Endothelial cell of umbilical vein (primary cell): ENCODE results near the gene NOTCH3. TPM values are rescaled to one million over a fixed set of nuclear protein-coding genes. Genes with fewer than 3 reads are reported as not detected.

Source experiments
- BruUV-seq: library from RNA; stranded (reverse); fragments of 400-500 nt; replicated peaks from 2 replicates; lab custom pipeline; 2021; lab: Mats Ljungman, UMichigan
- CTCF ChIA-PET: fragments of 300-600, 350-600 bp; sonication (Branson Sonifier 250); formaldehyde crosslinking; loops from one replicate; lab custom pipeline; 2021; ENCODE audit warnings: antibody characterized with exemption, inconsistent platforms; lab: Charles Lee
- POLR2A ChIA-PET: fragments of 300-600, 350-600 bp; sonication (Branson Sonifier 250); formaldehyde crosslinking; loops from one replicate; lab custom pipeline; 2021; ENCODE audit warnings: antibody characterized with exemption, inconsistent platforms; lab: Charles Lee
- DNase-seq: peaks from one replicate; pipeline ENCODE4 v3.0.0-alpha.2; 2011; ENCODE audit warnings: low read depth, low spot score
- FAIRE-seq: peaks from 2 replicates; lab custom pipeline; 2011; peaks lifted over from hg19 to GRCh38; lab: Jason Lieb, UNC
- H2AFZ ChIP-seq: 2 replicates; pipeline ENCODE4 v1.6.0; 2012; ENCODE audit warnings: low read depth, low read length, control low read depth, inconsistent platforms
- H3K27ac ChIP-seq: 2 replicates; pipeline ENCODE4 v1.5.1; 2011; ENCODE audit warnings: low read depth, mild to moderate bottlenecking, control low read depth, low read length, moderate library complexity; ENCODE audit not compliant: insufficient read depth
- H3K27me3 ChIP-seq, 2 experiments: 2 replicates each; pipeline versions ENCODE4 v1.6.0 to v1.6.1; 2011; ENCODE audit warnings: low read length in 2 of 2, mixed read lengths in 1 of 2; ENCODE audit not compliant: control insufficient read depth in 2 of 2, insufficient read depth in 2 of 2
- H3K36me3 ChIP-seq, 2 experiments: 2 replicates in 1 of 2; 3 replicates in 1 of 2; pipeline ENCODE4 v1.5.1; 2011; ENCODE audit warnings: low read length in 2 of 2, mild to moderate bottlenecking in 1 of 2, moderate library complexity in 1 of 2; ENCODE audit not compliant: control insufficient read depth in 2 of 2, insufficient read depth in 2 of 2; ENCODE audit errors: extremely low read depth in 1 of 2
- H3K4me1 ChIP-seq: 3 replicates; pipeline ENCODE4 v1.5.1; 2011; ENCODE audit warnings: mild to moderate bottlenecking, low read length; ENCODE audit not compliant: control insufficient read depth, insufficient read depth; ENCODE audit errors: extremely low read depth
- H3K4me2 ChIP-seq: 2 replicates; pipeline ENCODE4 v1.6.1; 2011; ENCODE audit warnings: low read length, control low read depth, mixed read lengths; ENCODE audit not compliant: insufficient read depth
- H3K4me3 ChIP-seq, 3 experiments: fragments of 200-600 bp in 1 of 3; sonication (generic), shearing (Covaris generic) in 1 of 3; replicated peaks in 1 of 3; 2 replicates each; pipeline ENCODE4 v1.5.1; 2011 to 2016; ENCODE audit warnings: control low read depth in 3 of 3, low read length in 3 of 3, mild to moderate bottlenecking in 2 of 3, inconsistent platforms in 1 of 3, low read depth in 1 of 3, moderate library complexity in 1 of 3; ENCODE audit not compliant: insufficient read depth in 1 of 3
- H3K79me2 ChIP-seq: 2 replicates; pipeline ENCODE4 v1.6.0; 2012; ENCODE audit warnings: low read length, inconsistent platforms; ENCODE audit not compliant: control insufficient read depth, insufficient read depth
- H3K9ac ChIP-seq: replicated peaks from 2 replicates; pipeline ENCODE3; 2011; ENCODE audit warnings: low read length, control low read depth; ENCODE audit not compliant: insufficient read depth; ENCODE audit errors: extremely low read depth
- H3K9me1 ChIP-seq: replicated peaks from 3 replicates; pipeline ENCODE4 v1.6.0; 2011; ENCODE audit warnings: mild to moderate bottlenecking, low read length; ENCODE audit not compliant: control insufficient read depth, insufficient read depth; ENCODE audit errors: extremely low read depth
- H3K9me3 ChIP-seq: replicated peaks from 2 replicates; pipeline ENCODE4 v1.5.1; 2012; ENCODE audit warnings: low read length, inconsistent platforms; ENCODE audit not compliant: control insufficient read depth, insufficient read depth
- H4K20me1 ChIP-seq: replicated peaks from 2 replicates; pipeline ENCODE3; 2011; ENCODE audit warnings: mild to moderate bottlenecking, low read length; ENCODE audit not compliant: control insufficient read depth, insufficient read depth; ENCODE audit errors: extremely low read depth
- CTCF ChIP-seq, 2 donors: IDR thresholded peaks; 1 replicate in 1 of 2; 2 replicates in 1 of 2; pipeline ENCODE4 v1.5.1; 2011; ENCODE audit warnings: low read length in 2 of 2, mild to moderate bottlenecking in 2 of 2, moderate library complexity in 2 of 2, control low read depth in 1 of 2, inconsistent platforms in 1 of 2, low read depth in 1 of 2; ENCODE audit not compliant: insufficient read depth in 1 of 2; ENCODE audit errors: extremely low read depth in 1 of 2
- FOS ChIP-seq: IDR thresholded peaks from 2 replicates; pipeline ENCODE4 v1.6.1; 2011; ENCODE audit warnings: mild to moderate bottlenecking, low read length, moderate library complexity, borderline replicate concordance; ENCODE audit not compliant: insufficient read depth
- GATA2 ChIP-seq: IDR thresholded peaks from 2 replicates; pipeline ENCODE4 v1.7.0; 2011; ENCODE audit warnings: low read depth, mild to moderate bottlenecking, moderate library complexity, mixed read lengths, low read length; ENCODE audit not compliant: insufficient read length, insufficient read depth
- MAX ChIP-seq: IDR thresholded peaks from 2 replicates; pipeline ENCODE4 v1.6.1; 2011; ENCODE audit not compliant: insufficient read depth, insufficient read length
- POLR2A ChIP-seq: IDR thresholded peaks from 2 replicates; pipeline ENCODE4 v1.6.1; 2012; ENCODE audit warnings: low read depth, mild to moderate bottlenecking, control low read depth, low read length
- POLR2AphosphoS5 ChIP-seq: IDR thresholded peaks from 2 replicates; pipeline ENCODE4 v1.6.1; 2012; ENCODE audit warnings: low read depth, mild to moderate bottlenecking, control low read depth, low read length, moderate library complexity; ENCODE audit not compliant: insufficient read depth
- dilution Hi-C: fragments of 300-500 bp; cut with MboI; formaldehyde crosslinking; loops from one replicate; pipeline ENCODE4 v1.15.0; 2019; ENCODE audit warnings: low sequenced_read_pairs; ENCODE audit not compliant: extremely low pct_ligation_motif_present
- intact Hi-C: fragments of 100-400 bp; cut with micrococcal nuclease; formaldehyde crosslinking; loops from one replicate; pipeline ENCODE4 v1.10.0; 2022
- polyA plus RNA-seq, 4 experiments: library from polyadenylated mRNA; depleted of rRNA in 3 of 4; stranded (reverse) in 3 of 4; unstranded in 1 of 4; fragments of >200 nt; gene quantifications; 2 replicates each; pipeline versions ENCODE4 v1.2.1 to v1.2.3, GENCODE V29; 2011 to 2012; ENCODE audit warnings: missing spikeins in 1 of 4
- total RNA-seq: library from RNA; stranded (reverse); gene quantifications from 2 replicates; pipeline ENCODE4 v1.2.3, GENCODE V29; 2021

The NOTCH3 gene
- total and polyA plus RNA-seq, 2 donors (not counting 3 experiments of a cell fraction or from before 2014, with no cell fraction given), result 0.63 to 1.5 TPM

- no TSS peak for BruUV-seq
- H4K20me1 ChIP-seq, result no peaks in the 10 kb centered on the region
- ChIA-PET POLR2A (no interaction called here), CTCF (interaction anchor here (0.9 to 2.5 kb wide), 4 partner anchors 50 to 380 kb away, joined by 3 to 21 read pairs (median 6); a partner anchor contains a TSS)
- dilution Hi-C loops, result no loop called here
- H3K79me2 ChIP-seq, result no peaks in the 10 kb centered on the region
- H3K4me2 ChIP-seq, result no peak overlapping the region
- no peaks in the 10 kb centered on the region for H3K27me3 ChIP-seq
- no peak overlapping the region for H2AFZ ChIP-seq
- no peaks in the 10 kb centered on the region for H3K9me3 ChIP-seq
- TF ChIP-seq FOS (no peak), POLR2A (no peak), POLR2AphosphoS5 (no peak), CTCF (IDR thresholded peaks at IDR 0.05; ENCODE audit: extremely low read depth in 1 of 2, insufficient read depth in 1 of 2, low read depth in 1 of 2, low read length in 2 of 2) (no peak), GATA2 (no peak), MAX (no peak)
- no peak overlapping the region for H3K4me3 ChIP-seq
- no peak overlapping the region for H3K27ac ChIP-seq
- no peaks in the 10 kb centered on the region for H3K9me1 ChIP-seq
- H3K9ac ChIP-seq, result no peak overlapping the region
- no peaks in the 10 kb centered on the region for H3K4me1 ChIP-seq
- FAIRE-seq (no peak), DNase-seq (no peak)
- H3K36me3 ChIP-seq, result no peaks in the 10 kb centered on the region
- intact Hi-C loops, result loop anchor here (2.0 kb wide), 1 partner anchor 155 kb away; no protein-coding TSS in a partner anchor
Observed at GRCh38 chr19:15175609-15176008, 25.2 kb downstream of the NOTCH3 start.
